OCI-LY1 (cell line): ENCODE data around the gene COL9A1.
"Not testable (repeated sequence)": the region's sequence is repeated elsewhere in the genome, so short reads cannot be mapped to it uniquely, and the experiment has no call there.

Experiments used
- H2AFZ ChIP-seq: fragments of 200-600 bp; sonication (generic), shearing (Covaris generic); 2 replicates; pipeline ENCODE4 v1.6.0; 2014; ENCODE audit warnings: antibody characterized with exemption, mild to moderate bottlenecking, low read length
- H3F3A ChIP-seq: fragments of 200-600 bp; sonication (generic), shearing (Covaris generic); 2 replicates; pipeline ENCODE4 v1.6.0; 2014; ENCODE audit warnings: mild to moderate bottlenecking, antibody characterized with exemption, low read length, moderate library complexity; ENCODE audit not compliant: insufficient read depth
- H3K27ac ChIP-seq: fragments of 200-600 bp; sonication (generic); 2 replicates; pipeline ENCODE4 v1.5.1; 2014; ENCODE audit warnings: low read length, mixed run types, mild to moderate bottlenecking, low read depth; ENCODE audit not compliant: poor library complexity, severe bottlenecking
- H3K27me3 ChIP-seq: fragments of 200-600 bp; sonication (generic); 2 replicates; pipeline ENCODE4 v1.6.0; 2014; ENCODE audit warnings: antibody characterized with exemption, mild to moderate bottlenecking, low read length, moderate library complexity; ENCODE audit not compliant: insufficient read depth
- H3K36me3 ChIP-seq: fragments of 200-600 bp; sonication (generic); 2 replicates; pipeline ENCODE4 v1.6.1; 2014; ENCODE audit warnings: mild to moderate bottlenecking, antibody characterized with exemption, low read length, moderate library complexity, mixed read lengths; ENCODE audit not compliant: insufficient read depth
- H3K4me1 ChIP-seq: fragments of 200-600 bp; sonication (generic); 2 replicates; pipeline ENCODE4 v1.5.1; 2014; ENCODE audit warnings: mild to moderate bottlenecking, low read length, moderate library complexity; ENCODE audit not compliant: insufficient read depth, severe bottlenecking
- H3K4me2 ChIP-seq: fragments of 200-600 bp; sonication (generic), shearing (Covaris generic); 2 replicates; pipeline ENCODE4 v1.6.1; 2014; ENCODE audit warnings: low read length
- H3K4me3 ChIP-seq: fragments of 200-600 bp; sonication (generic); 2 replicates; pipeline ENCODE4 v1.5.1; 2014; ENCODE audit warnings: low read length, low read depth, mild to moderate bottlenecking, mixed read lengths; ENCODE audit not compliant: poor library complexity, severe bottlenecking
- H3K79me2 ChIP-seq: fragments of 200-600 bp; shearing (Covaris generic); 2 replicates; pipeline ENCODE4 v1.6.1; 2016; ENCODE audit warnings: mixed run types, low read length, mixed read lengths; ENCODE audit not compliant: insufficient read depth
- H3K9ac ChIP-seq: fragments of 200-600 bp; sonication (generic), shearing (Covaris generic); 2 replicates; pipeline ENCODE4 v1.6.1; 2014; ENCODE audit warnings: mild to moderate bottlenecking, low read length, mixed read lengths
- H3K9me2 ChIP-seq: fragments of 200-600 bp; sonication (generic), shearing (Covaris generic); 2 replicates; pipeline ENCODE4 v1.6.1; 2014; ENCODE audit warnings: low read depth, mild to moderate bottlenecking, low read length, mixed read lengths
- H3K9me3 ChIP-seq: fragments of 200-600 bp; shearing (Covaris generic); 2 replicates; pipeline ENCODE4 v1.6.1; 2014; ENCODE audit warnings: low read length, mixed read lengths
- H4K20me1 ChIP-seq: fragments of 200-600 bp; sonication (generic), shearing (Covaris generic); 2 replicates; pipeline ENCODE4 v1.6.0; 2016; ENCODE audit warnings: mild to moderate bottlenecking, low read length; ENCODE audit not compliant: insufficient read depth
- CTCF ChIP-seq: fragments of 200-600 bp; sonication (generic), shearing (Covaris generic); IDR thresholded peaks from 2 replicates; pipeline ENCODE4 v1.5.1; 2017; ENCODE audit warnings: mild to moderate bottlenecking, antibody characterized with exemption, low read length, moderate library complexity, mixed read lengths
- EZH2 ChIP-seq: fragments of 200-600 bp; sonication (generic), shearing (Covaris generic); IDR thresholded peaks from 2 replicates; pipeline ENCODE4 v1.8.0; 2017; ENCODE audit warnings: borderline replicate concordance, mixed run types, mild to moderate bottlenecking, antibody characterized with exemption, low read length, moderate library complexity, mixed read lengths

Gene COL9A1

DNA sequence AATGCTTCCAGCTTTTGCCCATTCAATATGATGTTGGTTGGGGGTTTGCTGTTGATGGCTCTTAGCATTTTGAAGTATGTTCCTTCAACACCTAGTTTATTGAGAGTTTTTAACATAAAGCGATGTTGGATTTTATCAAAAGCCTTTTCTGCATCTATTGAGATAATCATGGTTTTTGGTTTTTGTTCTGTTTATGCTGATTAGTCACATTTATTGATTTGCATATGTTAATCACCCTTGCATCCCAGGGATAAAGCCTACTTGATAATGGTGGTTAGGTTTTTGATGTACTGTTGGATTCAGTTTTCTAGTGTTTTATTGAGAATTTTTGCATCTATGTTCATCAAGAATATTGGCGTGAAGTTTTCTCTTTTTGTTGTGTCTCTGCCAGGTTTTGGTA, 40.4 kb upstream of the COL9A1 start:
- no peaks in the 10 kb centered on the region for H3K9me2 ChIP-seq
- H3K79me2 ChIP-seq: no peaks in the 10 kb centered on the region
- no peaks in the 10 kb centered on the region for H3K27me3 ChIP-seq
- no peak overlapping the region for H3K9ac ChIP-seq
- no peaks in the 10 kb centered on the region for H3K4me1 ChIP-seq
- no peaks in the 10 kb centered on the region for H3K36me3 ChIP-seq
- H3K27ac ChIP-seq: no peak overlapping the region
- no peaks in the 10 kb centered on the region for H3K9me3 ChIP-seq
- no peak overlapping the region for H2AFZ ChIP-seq
- H3F3A ChIP-seq: no peaks in the 10 kb centered on the region
- no peak overlapping the region for H3K4me2 ChIP-seq
- no peak overlapping the region for H3K4me3 ChIP-seq
- no peaks in the 10 kb centered on the region for H4K20me1 ChIP-seq
- no peak for TF ChIP-seq EZH2

GRCh38 chr6:70339810-70340209, 36.9 kb upstream of the COL9A1 start:
- not testable (repeated sequence) for H3K4me2 ChIP-seq, H2AFZ ChIP-seq, H4K20me1 ChIP-seq, H3F3A ChIP-seq, H3K27ac ChIP-seq, H3K9me3 ChIP-seq, H3K4me1 ChIP-seq, H3K9ac ChIP-seq, H3K4me3 ChIP-seq, H3K9me2 ChIP-seq, H3K27me3 ChIP-seq, H3K36me3 ChIP-seq, H3K79me2 ChIP-seq

- no peak overlapping the region for H3K4me3 ChIP-seq
- H3K27ac ChIP-seq: no peak overlapping the region
- no peaks in the 10 kb centered on the region for H3K36me3 ChIP-seq
- no peak overlapping the region for H3K4me2 ChIP-seq
- H3K27me3 ChIP-seq: no peaks in the 10 kb centered on the region
- no peaks in the 10 kb centered on the region for H3F3A ChIP-seq
- H3K9me3 ChIP-seq: no peaks in the 10 kb centered on the region
- H4K20me1 ChIP-seq: no peaks in the 10 kb centered on the region
- TF ChIP-seq EZH2 (no peak), CTCF (no peak)
- no peaks in the 10 kb centered on the region for H3K79me2 ChIP-seq
- H3K9ac ChIP-seq: no peak overlapping the region
- H3K4me1 ChIP-seq: no peaks in the 10 kb centered on the region
- H2AFZ ChIP-seq: no peak overlapping the region
- H3K9me2 ChIP-seq: no peaks in the 10 kb centered on the region
These were observed 35.9 kb upstream of the COL9A1 start for GRCh38 chr6:70338775-70339174.

DNA sequence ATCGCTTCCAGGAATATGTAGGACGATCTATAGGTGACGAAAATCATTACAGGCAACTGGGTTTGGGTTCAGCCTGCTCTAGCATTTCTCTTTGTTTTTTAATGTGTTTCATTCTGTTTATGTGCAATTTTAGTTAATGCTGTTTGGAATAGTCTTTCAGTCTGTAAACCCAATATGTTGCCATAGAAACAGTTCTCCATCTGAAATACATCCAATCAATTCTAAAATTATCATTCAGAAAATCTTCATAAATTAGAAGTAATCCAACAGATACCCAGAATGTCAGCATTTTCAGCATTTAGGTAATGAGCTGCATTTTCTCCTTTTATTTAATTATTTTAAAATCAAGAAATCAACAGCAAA, 34.8 kb upstream of the COL9A1 start:
- no peak overlapping the region for H2AFZ ChIP-seq
- no peak overlapping the region for H3K27ac ChIP-seq
- H3K4me1 ChIP-seq: no peaks in the 10 kb centered on the region
- no peaks in the 10 kb centered on the region for H3K36me3 ChIP-seq
- H3K9me3 ChIP-seq: no peaks in the 10 kb centered on the region
- no peak overlapping the region for H3K4me2 ChIP-seq
- H3K79me2 ChIP-seq: no peaks in the 10 kb centered on the region
- no peaks in the 10 kb centered on the region for H3K27me3 ChIP-seq
- H3K4me3 ChIP-seq: no peak overlapping the region
- H3F3A ChIP-seq: no peaks in the 10 kb centered on the region
- no peak overlapping the region for H3K9ac ChIP-seq
- no peaks in the 10 kb centered on the region for H3K9me2 ChIP-seq
- H4K20me1 ChIP-seq: no peaks in the 10 kb centered on the region
- TF ChIP-seq CTCF (no peak), EZH2 (no peak)
